ENCODE data around the gene PTCD2. TPM values are rescaled to one million over a fixed set of nuclear protein-coding genes. Genes with fewer than 3 reads are reported as not detected.

Gene PTCD2, protein sequence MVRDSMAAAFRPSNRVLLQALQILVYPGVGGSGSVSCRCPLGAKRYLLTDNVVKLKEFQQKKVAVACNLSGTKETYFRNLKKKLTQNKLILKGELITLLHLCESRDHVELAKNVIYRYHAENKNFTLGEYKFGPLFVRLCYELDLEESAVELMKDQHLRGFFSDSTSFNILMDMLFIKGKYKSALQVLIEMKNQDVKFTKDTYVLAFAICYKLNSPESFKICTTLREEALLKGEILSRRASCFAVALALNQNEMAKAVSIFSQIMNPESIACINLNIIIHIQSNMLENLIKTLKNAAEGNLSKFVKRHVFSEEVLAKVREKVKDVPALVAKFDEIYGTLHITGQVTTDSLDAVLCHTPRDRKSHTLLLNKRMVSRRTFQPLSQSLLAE
- 8.8 to 12.4 TPM (median 11.2 TPM) in 5 replicates for total RNA-seq (2022; extraction: Qiagen RNA extraction; ENCODE audit: low read depth)

DNA sequence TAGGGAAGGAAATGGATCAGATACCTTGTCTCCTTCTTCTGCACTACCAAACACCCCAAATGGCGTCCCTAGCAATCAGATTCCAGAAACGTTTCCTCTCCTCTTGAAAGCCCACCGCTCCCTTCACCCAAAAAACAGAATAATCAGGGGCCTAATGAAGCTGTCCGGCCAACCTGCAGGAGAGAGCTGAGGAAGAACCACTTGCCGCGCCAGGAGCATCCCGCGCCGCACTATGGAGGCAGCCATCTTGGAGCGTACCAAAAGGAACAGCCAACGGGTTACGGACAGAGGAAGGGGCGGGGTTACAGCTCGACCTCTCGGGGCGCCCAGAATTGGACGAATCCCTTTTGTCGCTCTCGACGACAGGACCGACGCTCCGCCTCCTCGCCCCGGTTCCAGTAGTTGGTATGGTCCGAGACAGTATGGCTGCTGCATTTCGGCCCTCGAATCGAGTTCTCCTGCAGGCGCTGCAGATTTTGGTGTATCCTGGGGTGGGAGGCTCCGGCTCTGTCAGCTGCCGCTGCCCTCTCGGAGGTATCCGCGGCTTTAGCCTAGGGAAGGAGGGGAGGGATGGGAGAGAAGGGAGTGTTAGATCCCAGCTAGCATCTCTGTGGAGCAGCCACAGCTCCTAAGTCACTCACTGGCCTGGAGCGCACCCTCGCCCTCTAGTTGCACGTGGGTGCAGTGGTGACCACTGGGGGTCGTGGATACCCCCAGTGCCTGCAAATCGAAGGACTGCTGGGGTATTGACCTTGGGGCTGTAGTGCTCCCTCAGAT is at the start of gene PTCD2, which contains the start of gene MRPS27:
Gene PTCD2 (plus strand): TSS at position 398 of the 777 bp plus-strand sequence. CDS start 10 bp downstream, at position 408.
Gene MRPS27 (minus strand): TSS at position 265 of the 777 bp plus-strand sequence. CDS start 19 bp downstream, at position 246.

Other genes with a start within 250 kb of the PTCD2 start
- 28.3 to 49.1 TPM (median 40.5 TPM) in 5 replicates for gene MAP1B, start 212.9 kb upstream of the PTCD2 start, total RNA-seq (2022; extraction: Qiagen RNA extraction; ENCODE audit: low read depth)
- 50.3 to 58.8 TPM (median 52.7 TPM) in 5 replicates for gene MRPS27, start 133 bp upstream of the PTCD2 start, total RNA-seq (2022; extraction: Qiagen RNA extraction; ENCODE audit: low read depth)
- not detected in 5 replicates for gene ZNF366, start 187.0 kb downstream of the PTCD2 start, total RNA-seq (2022; extraction: Qiagen RNA extraction; ENCODE audit: low read depth)

Data from A549 treated with GW870086 at 1 μM for 4 hours (cell line).